HepG2 (cell line): ENCODE results near the gene FUBP3. TPM values are rescaled to one million over a fixed set of nuclear protein-coding genes. Genes with fewer than 3 reads are reported as not detected.

Source experiments
- ATAC-seq: fragments of 200-7000 bp; cut with Tn5 transposase; 3 replicates; pipeline ENCODE4 v1.9.1; 2020; ENCODE audit warnings: mild to moderate bottlenecking, moderate library complexity
- Bru-seq: library from RNA; stranded (reverse); fragments of 400-500 nt; gene quantifications from one replicate; lab custom pipeline; 2021; lab: Mats Ljungman, UMichigan
- BruChase-seq, 2 experiments: library from RNA; stranded (reverse); fragments of 400-500 nt; gene quantifications; one replicate each; lab custom pipeline; 2021; lab: Mats Ljungman, UMichigan
- BruUV-seq: library from RNA; stranded (reverse); fragments of 400-500 nt; replicated peaks from 2 replicates; lab custom pipeline; 2021; lab: Mats Ljungman, UMichigan
- CTCF ChIA-PET: fragments of 300-600 bp; formaldehyde crosslinking; extraction: SDS; loops from one replicate; lab custom pipeline; 2021; ENCODE audit warnings: low total read pairs, inconsistent platforms, low intra/inter-chr PET ratio; lab: Yijun Ruan, JAX
- POLR2A ChIA-PET: fragments of 350-600 bp; sonication (Branson Sonifier 250); formaldehyde crosslinking; loops from one replicate; lab custom pipeline; 2020; ENCODE audit warnings: antibody characterized with exemption, inconsistent platforms; lab: Yijun Ruan, JAX
- DNase-seq: peaks from one replicate; pipeline ENCODE4 v3.0.0-alpha.2; 2015; ENCODE audit warnings: low spot score
- FAIRE-seq: peaks from 3 replicates; lab custom pipeline; 2011; peaks lifted over from hg19 to GRCh38; lab: Jason Lieb, UNC
- H2AFZ ChIP-seq: one replicate; pipeline ENCODE4 v1.6.1; 2011; ENCODE audit warnings: low read length, inconsistent platforms
- H3K27ac ChIP-seq: fragments of 300-600 bp; 3 replicates; pipeline ENCODE4 v1.8.0; 2011; ENCODE audit warnings: mixed run types, mild to moderate bottlenecking, mixed read lengths, low read length, inconsistent platforms; ENCODE audit not compliant: insufficient read depth; ENCODE audit errors: extremely low read length
- H3K27me3 ChIP-seq, 2 experiments: fragments of 200-600 bp in 1 of 2; 2 replicates in 1 of 2; 3 replicates in 1 of 2; pipeline versions ENCODE4 v1.6.0 to v1.8.0; 2011; ENCODE audit warnings: low read length in 2 of 2, mild to moderate bottlenecking in 2 of 2, moderate library complexity in 2 of 2, inconsistent platforms in 1 of 2; ENCODE audit not compliant: insufficient read depth in 2 of 2, control insufficient read depth in 1 of 2
- H3K36me3 ChIP-seq, 2 experiments: fragments of 200-600 bp in 1 of 2; replicated peaks in 1 of 2; 2 replicates in 1 of 2; 3 replicates in 1 of 2; pipeline versions ENCODE4 v1.5.1 to v1.8.0; 2011; ENCODE audit warnings: low read length in 2 of 2, inconsistent platforms in 1 of 2; ENCODE audit not compliant: insufficient read depth in 2 of 2, control insufficient read depth in 1 of 2
- H3K4me1 ChIP-seq: 2 replicates; pipeline ENCODE4 v1.5.1; 2012; ENCODE audit warnings: low read length, inconsistent platforms; ENCODE audit not compliant: insufficient read depth
- H3K4me2 ChIP-seq: 2 replicates; pipeline ENCODE4 v1.6.0; 2011; ENCODE audit warnings: low read depth, low read length, inconsistent platforms
- H3K4me3 ChIP-seq, 3 experiments: fragments of 200-600 bp in 1 of 3; sonication (generic), shearing (Covaris generic) in 1 of 3; replicated peaks in 1 of 3; 2 replicates each; pipeline ENCODE4 v1.5.1; 2011 to 2016; ENCODE audit warnings: low read length in 3 of 3, inconsistent platforms in 2 of 3, low read depth in 2 of 3, mild to moderate bottlenecking in 2 of 3, control low read depth in 1 of 3, mixed read lengths in 1 of 3; ENCODE audit not compliant: insufficient read depth in 1 of 3
- H3K79me2 ChIP-seq: one replicate; pipeline ENCODE4 v1.6.1; 2011; ENCODE audit warnings: low read length, inconsistent platforms; ENCODE audit not compliant: insufficient read depth
- H3K9ac ChIP-seq: 2 replicates; pipeline ENCODE4 v1.6.0; 2011; ENCODE audit warnings: mild to moderate bottlenecking, low read depth, low read length, inconsistent platforms; ENCODE audit not compliant: insufficient read depth
- H3K9me3 ChIP-seq: 2 replicates; pipeline ENCODE4 v1.5.1; 2012; ENCODE audit warnings: mild to moderate bottlenecking, low read length
- H4K20me1 ChIP-seq: 2 replicates; pipeline ENCODE4 v1.6.0; 2011; ENCODE audit warnings: inconsistent platforms, mild to moderate bottlenecking, low read length, moderate library complexity; ENCODE audit not compliant: insufficient read depth
- KAT7 ChIP-seq: IDR thresholded peaks from 2 replicates; pipeline ENCODE4 v1.6.1; 2018; ENCODE audit warnings: borderline replicate concordance, missing compliant biosample characterization
- KLF16 ChIP-seq, 2 experiments: sonication (generic) in 1 of 2; formaldehyde crosslinking in 1 of 2; IDR thresholded peaks; 2 replicates each; pipeline versions ENCODE4 v1.6.1 to v1.8.0; 2016 to 2023; ENCODE audit warnings: missing genetic modification reagents in 2 of 2, missing compliant biosample characterization in 1 of 2
- SETDB1 ChIP-seq: sonication (generic); formaldehyde crosslinking; IDR thresholded peaks from 2 replicates; pipeline ENCODE4 v1.5.1; 2020; ENCODE audit warnings: missing genetic modification reagents, mild to moderate bottlenecking, borderline replicate concordance
- U2AF1 ChIP-seq: fragments of 200-400 bp; formaldehyde crosslinking; optimal IDR thresholded peaks from 2 replicates; pipeline ENCODE3; 2017; ENCODE audit warnings: mild to moderate bottlenecking, low read depth, low read length
- ZNF850 ChIP-seq: sonication (generic); formaldehyde crosslinking; conservative IDR thresholded peaks from 2 replicates; pipeline ENCODE4 v1.9.0; 2021; ENCODE audit warnings: mild to moderate bottlenecking, missing genetic modification reagents
- WGBS: methylation state at CpG from one replicate; pipeline ENCODE4 v1.1.6; 2017; ENCODE audit warnings: low lambda C conversion rate; 5-methylcytosine and 5-hydroxymethylcytosine counted together
- in situ Hi-C: cut with HindIII; loops from 2 replicates; pipeline ENCODE4 v1.10.0; 2017; ENCODE audit warnings: low pct_unique_long_range_greater_than_20kb; ENCODE audit not compliant: extremely low pct_ligation_motif_present
- intact Hi-C: fragments of 100-400 bp; cut with micrococcal nuclease; formaldehyde crosslinking; loops from one replicate; pipeline ENCODE4 v1.10.0; 2022; ENCODE audit not compliant: unreplicated experiment
- long read RNA-seq, 2 experiments: library from RNA in 1 of 2; library from polyadenylated mRNA in 1 of 2; stranded (forward) in 1 of 2; unstranded in 1 of 2; transcript quantifications; one replicate each; pipeline ENCODE4 v2.0.0, GENCODE V29; 2019 to 2022
- polyA minus RNA-seq, 3 experiments: library from RNA; depleted of rRNA, polyadenylated mRNA; stranded (reverse); fragments of >200 nt; gene quantifications; 2 replicates each; pipeline ENCODE4 v1.2.3, GENCODE V29; 2011; ENCODE audit warnings: low replicate concordance in 1 of 3
- polyA plus RNA-seq, 8 experiments: library from polyadenylated mRNA; depleted of rRNA in 3 of 8; stranded (reverse) in 7 of 8; unstranded in 1 of 8; fragments of >200 nt; fragmentation: Illumina TruSeq in 4 of 8; extraction: Trizol in 4 of 8; gene quantifications; 2 replicates each; pipeline versions ENCODE4 v1.2.1 to v1.2.3, GENCODE V29; 2011 to 2016; ENCODE audit warnings: low read depth in 4 of 8, missing spikeins in 1 of 8, mixed read lengths in 1 of 8; ENCODE audit not compliant: insufficient read depth in 1 of 8
- total RNA-seq, 5 experiments: library from RNA; depleted of rRNA; stranded (reverse); fragments of >200 nt; fragmentation: Illumina TruSeq; extraction: Trizol; gene quantifications; 2 replicates each; pipeline ENCODE4 v1.2.3, GENCODE V29; 2016; ENCODE audit warnings: low read depth in 1 of 5
- TF ChIP-seq, protein P1 (sequence below): sonication (generic); formaldehyde crosslinking; IDR thresholded peaks from 2 replicates; pipeline ENCODE4 v1.8.0; 2022; ENCODE audit warnings: mild to moderate bottlenecking, missing genetic modification reagents, moderate library complexity
- TF ChIP-seq, protein P2 (sequence below): sonication (generic); formaldehyde crosslinking; IDR thresholded peaks from 2 replicates; pipeline ENCODE4 v1.5.1; 2020; ENCODE audit warnings: missing genetic modification reagents, mild to moderate bottlenecking, borderline replicate concordance
- TF ChIP-seq, protein P3 (sequence below): sonication (generic); formaldehyde crosslinking; IDR thresholded peaks from 2 replicates; pipeline ENCODE4 v1.8.0; 2022; ENCODE audit warnings: missing genetic modification reagents, mild to moderate bottlenecking, moderate library complexity, borderline replicate concordance

Gene FUBP3, protein sequence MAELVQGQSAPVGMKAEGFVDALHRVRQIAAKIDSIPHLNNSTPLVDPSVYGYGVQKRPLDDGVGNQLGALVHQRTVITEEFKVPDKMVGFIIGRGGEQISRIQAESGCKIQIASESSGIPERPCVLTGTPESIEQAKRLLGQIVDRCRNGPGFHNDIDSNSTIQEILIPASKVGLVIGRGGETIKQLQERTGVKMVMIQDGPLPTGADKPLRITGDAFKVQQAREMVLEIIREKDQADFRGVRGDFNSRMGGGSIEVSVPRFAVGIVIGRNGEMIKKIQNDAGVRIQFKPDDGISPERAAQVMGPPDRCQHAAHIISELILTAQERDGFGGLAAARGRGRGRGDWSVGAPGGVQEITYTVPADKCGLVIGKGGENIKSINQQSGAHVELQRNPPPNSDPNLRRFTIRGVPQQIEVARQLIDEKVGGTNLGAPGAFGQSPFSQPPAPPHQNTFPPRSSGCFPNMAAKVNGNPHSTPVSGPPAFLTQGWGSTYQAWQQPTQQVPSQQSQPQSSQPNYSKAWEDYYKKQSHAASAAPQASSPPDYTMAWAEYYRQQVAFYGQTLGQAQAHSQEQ
- total RNA-seq (2016; rRNA removed; fragmentation: Illumina TruSeq; extraction: Trizol) (40.0 and 42.7 TPM in 2 replicates), polyA plus RNA-seq (2011; rRNA removed) (28.7 and 45.9 TPM in 2 replicates), polyA minus RNA-seq (2011; rRNA and poly(A)+ RNA removed; ENCODE audit: low replicate concordance) (35.2 and 98.1 TPM in 2 replicates), Bru-seq, nascent RNA (percentile 85 among the genes with signal in this experiment), BruChase-seq, experiment 1, labeled RNA remaining after a 6-hour chase (percentile 90 among the genes with signal in this experiment), BruChase-seq, experiment 2, labeled RNA remaining after a 2-hour chase (percentile 90 among the genes with signal in this experiment)
- 6.3 and 7.8 TPM in 2 replicates for total RNA-seq (2016; cell fraction: cytosol; rRNA removed; fragmentation: Illumina TruSeq; extraction: Trizol; ENCODE audit: low read depth)
- 36.9 and 42.9 TPM in 2 replicates for total RNA-seq (2016; cell fraction: insoluble cytoplasmic fraction; rRNA removed; fragmentation: Illumina TruSeq; extraction: Trizol)
- total RNA-seq (2016; cell fraction: membrane; rRNA removed; fragmentation: Illumina TruSeq; extraction: Trizol): 18.7 and 20.2 TPM in 2 replicates
- 29.1 and 31.8 TPM in 2 replicates for total RNA-seq (2016; cell fraction: nucleus; rRNA removed; fragmentation: Illumina TruSeq; extraction: Trizol)
- 19.2 and 22.5 TPM in 2 replicates for polyA plus RNA-seq (2011; cell fraction: cytosol; rRNA removed)
- 87.0 and 120 TPM in 2 replicates for polyA plus RNA-seq (2011; cell fraction: nucleus; rRNA removed)
- polyA plus RNA-seq (2012): 32.5 and 37.6 TPM in 2 replicates
- polyA plus RNA-seq (2016; cell fraction: cytosol; fragmentation: Illumina TruSeq; extraction: Trizol; ENCODE audit: low read depth): 4.9 and 5.9 TPM in 2 replicates
- polyA plus RNA-seq (2016; cell fraction: insoluble cytoplasmic fraction; fragmentation: Illumina TruSeq; extraction: Trizol; ENCODE audit: low read depth): 52.7 and 56.2 TPM in 2 replicates
- polyA plus RNA-seq (2016; cell fraction: membrane; fragmentation: Illumina TruSeq; extraction: Trizol; ENCODE audit: low read depth): 13.3 and 13.7 TPM in 2 replicates
- 67.5 and 77.3 TPM in 2 replicates for polyA plus RNA-seq (2016; cell fraction: nucleus; fragmentation: Illumina TruSeq; extraction: Trizol; ENCODE audit: insufficient read depth, low read depth)
- polyA minus RNA-seq (2011; cell fraction: cytosol; rRNA and poly(A)+ RNA removed): 16.8 and 22.0 TPM in 2 replicates
- 26.3 and 38.8 TPM in 2 replicates for polyA minus RNA-seq (2011; cell fraction: nucleus; rRNA and poly(A)+ RNA removed)
- long read RNA-seq, experiment 1, partial matches to known transcripts: 8 of 18 reads
- long read RNA-seq, experiment 1, other reads (novel, unspliced or antisense): 4 of 18 reads
- long read RNA-seq, experiment 2, partial matches to known transcripts: 3 of 46 reads
- long read RNA-seq, experiment 2, other reads (novel, unspliced or antisense): 40 of 46 reads

DNA sequence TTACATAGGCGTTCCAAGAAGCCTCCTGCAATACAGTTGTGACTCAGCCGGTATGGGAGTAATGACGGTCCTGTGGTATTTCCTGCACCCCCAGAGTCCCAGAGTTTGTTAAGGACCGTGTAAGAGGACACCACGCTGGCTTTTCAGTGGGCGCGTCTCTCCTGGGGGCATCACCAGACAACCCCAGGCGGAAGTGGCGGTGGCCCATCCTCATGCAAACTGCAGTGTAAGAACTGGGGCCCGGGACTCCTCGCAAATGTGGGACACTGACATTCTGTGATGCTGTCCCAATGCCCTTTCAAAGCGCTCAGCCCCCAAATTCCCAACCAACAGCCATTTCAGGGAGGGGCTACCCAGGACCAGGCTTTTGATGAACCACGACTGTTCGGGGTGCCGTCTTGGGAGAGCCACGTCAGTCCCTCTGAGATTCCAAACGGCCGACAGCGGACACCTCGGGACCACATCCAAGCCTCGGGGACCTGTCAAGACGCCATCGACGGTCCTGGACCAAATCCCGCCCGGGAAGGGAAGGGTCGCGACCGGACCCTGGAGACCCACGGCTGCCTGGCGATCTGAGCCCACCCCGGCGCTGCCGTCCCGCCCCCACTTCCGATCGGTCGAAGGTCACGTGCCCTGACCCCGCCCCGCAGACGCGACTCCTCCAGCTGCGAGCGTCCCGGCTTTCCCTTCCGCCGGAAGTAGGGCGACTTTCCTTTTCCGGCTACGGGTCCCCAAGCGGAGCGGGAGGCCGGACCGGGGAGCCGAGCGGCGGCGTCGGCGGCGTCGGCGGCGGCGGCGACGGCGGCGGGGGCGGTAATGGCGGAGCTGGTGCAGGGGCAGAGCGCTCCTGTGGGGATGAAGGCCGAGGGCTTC, at the start of gene FUBP3:
TSS of gene FUBP3 (plus strand) at position 713 of the 873 bp plus-strand sequence. CDS start at position 817, 104 bp downstream.
- H2AFZ ChIP-seq: peak within 1 kb of the TSS; percentile 38
- peaks cover 47% of the 10 kb centered on the region for H3K79me2 ChIP-seq
- 0% methylated on average over 11 of the region's 74 CpGs for WGBS
- FAIRE-seq (no peak), ATAC-seq (peak; percentile 94), DNase-seq (peak; percentile 84)
- peak within 1 kb of the TSS; percentile 97 to 98 (median 97) for H3K4me3 ChIP-seq
- H3K4me1 ChIP-seq: peaks cover 54% of the 10 kb centered on the region
- H3K4me2 ChIP-seq: peak within 1 kb of the TSS; percentile 83
- no peaks in the 10 kb centered on the region for H3K9me3 ChIP-seq
- H3K9ac ChIP-seq: peak within 1 kb of the TSS; percentile 98
- in situ Hi-C loops: no loop called here
- H3K27me3 ChIP-seq: no peaks in the 10 kb centered on the region; a peak in 2 of 5 replicates
- intact Hi-C loops: no loop called here
- ChIA-PET CTCF (no interaction called here), POLR2A (interaction anchor here (0.6 to 2.4 kb wide), 9 partner anchors 12 to 80 kb away, joined by 3 to 22 read pairs (median 4); no protein-coding TSS in a partner anchor)
- TSS peak; percentile 94 for BruUV-seq
- peaks cover 7% of the 10 kb centered on the region; the same call in 1 of the 2 replicates for H4K20me1 ChIP-seq
- peaks cover 2 to 10% of the 10 kb centered on the region in 2 experiments; a peak in 3 of 5 replicates for H3K36me3 ChIP-seq
- peak within 1 kb of the TSS; percentile 81 for H3K27ac ChIP-seq
- TF ChIP-seq SETDB1: no peak
- no peak for TF ChIP-seq U2AF1
- TF ChIP-seq, protein P1, sequence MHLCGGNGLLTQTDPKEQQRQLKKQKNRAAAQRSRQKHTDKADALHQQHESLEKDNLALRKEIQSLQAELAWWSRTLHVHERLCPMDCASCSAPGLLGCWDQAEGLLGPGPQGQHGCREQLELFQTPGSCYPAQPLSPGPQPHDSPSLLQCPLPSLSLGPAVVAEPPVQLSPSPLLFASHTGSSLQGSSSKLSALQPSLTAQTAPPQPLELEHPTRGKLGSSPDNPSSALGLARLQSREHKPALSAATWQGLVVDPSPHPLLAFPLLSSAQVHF (CRISPR knock-in tag): no peak; the same call in 1 of the 2 replicates
- TF ChIP-seq KAT7: peak; percentile 65; the same call in 1 of the 2 replicates
- TF ChIP-seq, protein P2, sequence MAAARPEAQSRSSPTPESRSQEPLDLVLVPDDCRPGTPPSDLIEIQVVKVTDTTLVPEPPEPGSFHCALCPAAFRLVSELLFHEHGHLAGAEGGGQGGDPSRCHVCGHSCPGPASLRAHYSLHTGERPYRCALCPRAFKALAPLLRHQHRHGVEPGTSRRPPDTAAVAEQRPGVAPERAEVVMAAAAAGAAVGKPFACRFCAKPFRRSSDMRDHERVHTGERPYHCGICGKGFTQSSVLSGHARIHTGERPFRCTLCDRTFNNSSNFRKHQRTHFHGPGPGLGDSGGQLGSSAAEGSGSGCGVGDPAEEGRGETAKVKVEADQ (CRISPR knock-in tag): 0 out of 2 replicates have a peak, but pooled peaks have one; percentile 19
- 0 out of 2 replicates have a peak, but pooled peaks have one; percentile 38 for TF ChIP-seq ZNF850 (CRISPR knock-in tag)
- TF ChIP-seq, protein P3, sequence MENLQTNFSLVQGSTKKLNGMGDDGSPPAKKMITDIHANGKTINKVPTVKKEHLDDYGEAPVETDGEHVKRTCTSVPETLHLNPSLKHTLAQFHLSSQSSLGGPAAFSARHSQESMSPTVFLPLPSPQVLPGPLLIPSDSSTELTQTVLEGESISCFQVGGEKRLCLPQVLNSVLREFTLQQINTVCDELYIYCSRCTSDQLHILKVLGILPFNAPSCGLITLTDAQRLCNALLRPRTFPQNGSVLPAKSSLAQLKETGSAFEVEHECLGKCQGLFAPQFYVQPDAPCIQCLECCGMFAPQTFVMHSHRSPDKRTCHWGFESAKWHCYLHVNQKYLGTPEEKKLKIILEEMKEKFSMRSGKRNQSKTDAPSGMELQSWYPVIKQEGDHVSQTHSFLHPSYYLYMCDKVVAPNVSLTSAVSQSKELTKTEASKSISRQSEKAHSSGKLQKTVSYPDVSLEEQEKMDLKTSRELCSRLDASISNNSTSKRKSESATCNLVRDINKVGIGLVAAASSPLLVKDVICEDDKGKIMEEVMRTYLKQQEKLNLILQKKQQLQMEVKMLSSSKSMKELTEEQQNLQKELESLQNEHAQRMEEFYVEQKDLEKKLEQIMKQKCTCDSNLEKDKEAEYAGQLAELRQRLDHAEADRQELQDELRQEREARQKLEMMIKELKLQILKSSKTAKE: 0 out of 2 replicates have a peak, but pooled peaks have one; percentile 29
- TF ChIP-seq KLF16 (CRISPR knock-in tag; IDR thresholded peaks at IDR 0.05): 0 out of 4 replicates have a peak, but pooled peaks of 1 of the 2 experiments have one; percentile 18
